Measurements from ENCODE around the gene TRERF1. TPM values are rescaled to one million over a fixed set of nuclear protein-coding genes. Genes with fewer than 3 reads are reported as not detected.

TRERF1 gene
- total RNA-seq, 1 donor = 12.0 TPM

DNA sequence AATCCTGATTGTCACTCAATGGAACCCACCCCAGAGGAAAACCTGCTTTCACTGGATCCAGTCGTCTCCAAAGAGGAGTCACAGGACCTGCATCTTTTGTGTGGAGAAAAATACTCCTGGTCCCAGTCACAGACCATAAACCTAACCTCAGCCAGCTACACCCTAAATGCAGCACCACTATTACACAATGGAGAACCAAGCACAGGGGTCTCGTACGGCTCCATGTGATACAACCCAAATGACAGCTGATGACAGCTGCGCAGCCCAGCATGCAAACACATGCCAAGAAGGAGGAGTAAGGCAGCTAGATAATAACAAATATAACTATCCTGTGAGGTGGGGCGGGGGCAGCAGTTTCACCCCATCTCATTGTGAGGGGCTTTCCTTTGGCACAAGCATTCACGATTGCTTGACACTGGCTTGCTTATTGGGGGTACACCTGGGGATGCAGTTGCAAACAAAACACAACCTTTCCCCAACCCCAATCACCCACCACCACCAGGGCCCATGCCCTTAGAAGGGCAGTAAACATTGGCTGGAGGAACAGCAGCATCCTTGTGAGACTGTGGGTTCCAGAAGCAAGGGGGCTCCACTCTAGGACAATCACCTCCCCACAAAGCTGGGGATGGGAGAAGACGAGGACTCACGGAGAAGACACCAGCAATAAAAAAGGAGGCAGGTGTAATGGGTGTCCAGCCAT lies 51.5 kb downstream of the TRERF1 start:
- DNase-seq (ENCODE audit: low read depth) = no peak
- TF ChIP-seq, protein P1, sequence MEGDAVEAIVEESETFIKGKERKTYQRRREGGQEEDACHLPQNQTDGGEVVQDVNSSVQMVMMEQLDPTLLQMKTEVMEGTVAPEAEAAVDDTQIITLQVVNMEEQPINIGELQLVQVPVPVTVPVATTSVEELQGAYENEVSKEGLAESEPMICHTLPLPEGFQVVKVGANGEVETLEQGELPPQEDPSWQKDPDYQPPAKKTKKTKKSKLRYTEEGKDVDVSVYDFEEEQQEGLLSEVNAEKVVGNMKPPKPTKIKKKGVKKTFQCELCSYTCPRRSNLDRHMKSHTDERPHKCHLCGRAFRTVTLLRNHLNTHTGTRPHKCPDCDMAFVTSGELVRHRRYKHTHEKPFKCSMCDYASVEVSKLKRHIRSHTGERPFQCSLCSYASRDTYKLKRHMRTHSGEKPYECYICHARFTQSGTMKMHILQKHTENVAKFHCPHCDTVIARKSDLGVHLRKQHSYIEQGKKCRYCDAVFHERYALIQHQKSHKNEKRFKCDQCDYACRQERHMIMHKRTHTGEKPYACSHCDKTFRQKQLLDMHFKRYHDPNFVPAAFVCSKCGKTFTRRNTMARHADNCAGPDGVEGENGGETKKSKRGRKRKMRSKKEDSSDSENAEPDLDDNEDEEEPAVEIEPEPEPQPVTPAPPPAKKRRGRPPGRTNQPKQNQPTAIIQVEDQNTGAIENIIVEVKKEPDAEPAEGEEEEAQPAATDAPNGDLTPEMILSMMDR (IDR thresholded peaks at IDR 0.05; ENCODE audit: insufficient read depth, low read length) = no peak
- no peak overlapping the region for H3K4me3 ChIP-seq (ENCODE audit: low read depth, low read length)

DNA sequence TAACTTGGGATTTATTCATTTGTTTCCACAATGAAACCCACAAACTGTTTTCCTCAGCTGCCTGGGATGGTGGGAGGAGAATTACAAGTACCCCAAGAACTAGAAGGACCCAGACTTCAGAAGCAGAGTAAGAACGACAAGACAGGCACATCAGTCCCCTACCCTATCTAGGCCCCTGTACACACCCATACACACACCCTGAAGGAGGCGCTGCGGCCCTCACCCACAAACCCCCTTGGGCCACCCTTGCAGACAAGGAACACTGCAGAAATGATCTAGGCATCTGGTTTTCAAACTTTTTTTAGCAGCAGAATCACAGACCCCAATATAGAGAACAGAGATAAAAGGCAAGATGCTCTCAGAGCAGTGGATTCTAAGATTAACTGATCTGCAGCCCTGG lies 55.0 kb downstream of the TRERF1 start:
- no peak overlapping the region for H3K4me3 ChIP-seq (ENCODE audit: low read depth, low read length)
- DNase-seq (ENCODE audit: low read depth) = no peak
- TF ChIP-seq, protein P1 (IDR thresholded peaks at IDR 0.05; ENCODE audit: insufficient read depth, low read length) = peak; percentile 2

DNA sequence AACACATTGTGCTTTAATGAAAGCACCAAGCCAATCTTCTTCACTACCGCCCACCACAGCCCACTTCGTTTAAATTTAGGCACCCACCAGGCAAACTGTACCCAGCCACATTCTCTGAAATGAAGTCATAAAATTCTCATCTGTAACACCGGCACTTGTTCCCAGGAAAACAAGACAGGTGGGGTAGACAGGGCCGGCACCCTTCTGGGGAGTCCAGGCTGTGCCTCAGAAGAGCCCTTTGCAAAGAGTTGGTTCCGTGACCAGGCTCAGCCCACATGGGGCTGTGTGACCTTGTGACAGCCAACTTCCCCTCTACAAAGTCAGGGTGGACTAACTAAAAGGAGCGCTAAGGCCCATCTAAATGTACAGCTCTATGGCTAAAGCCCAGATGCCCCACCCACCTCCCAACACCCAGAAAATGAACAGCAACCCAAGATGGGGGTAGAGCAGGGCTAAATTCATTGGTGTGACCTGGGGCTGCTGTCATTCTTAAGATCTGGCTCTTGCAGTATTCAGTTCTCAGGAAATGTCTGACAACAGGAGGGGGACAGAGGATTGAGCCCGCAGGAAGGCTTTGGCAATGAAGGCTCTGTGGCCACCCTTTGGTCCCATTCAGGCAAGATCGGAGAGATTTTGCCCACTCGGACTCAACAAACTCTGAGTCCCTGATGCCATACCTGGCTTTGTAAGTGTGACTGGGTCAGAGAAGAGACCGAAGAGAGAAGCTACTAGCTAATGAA lies 56.7 kb downstream of the TRERF1 start:
- DNase-seq (ENCODE audit: low read depth) = no peak
- TF ChIP-seq, protein P1 (IDR thresholded peaks at IDR 0.05; ENCODE audit: insufficient read depth, low read length) = no peak
- no peak overlapping the region for H3K4me3 ChIP-seq (ENCODE audit: low read depth, low read length)

DNA sequence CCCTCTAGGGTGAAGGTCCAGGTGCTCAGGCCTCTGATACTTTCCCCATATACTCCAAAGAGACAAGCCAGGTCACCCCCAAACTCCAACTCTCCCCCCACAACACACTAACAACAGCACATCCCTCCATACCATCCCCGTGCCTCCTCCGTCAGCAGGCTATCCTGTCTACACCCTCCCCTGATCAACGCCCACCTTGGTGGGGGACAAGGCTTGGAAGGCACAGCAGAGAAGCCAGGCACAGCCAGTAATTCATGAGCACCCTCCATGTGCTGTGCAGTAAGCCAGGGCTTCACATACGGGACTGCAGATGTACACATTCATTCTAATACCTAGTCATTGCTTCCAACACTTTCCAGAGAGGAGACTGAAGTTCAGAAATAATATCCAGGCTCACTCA lies 57.6 kb downstream of the TRERF1 start:
- DNase-seq (ENCODE audit: low read depth) = no peak
- TF ChIP-seq, protein P1 (IDR thresholded peaks at IDR 0.05; ENCODE audit: insufficient read depth, low read length) = no peak
- H3K4me3 ChIP-seq (ENCODE audit: low read depth, low read length) = no peak overlapping the region

GRCh38 chr6:42393339-42393738 lies 58.4 kb downstream of the TRERF1 start:
- TF ChIP-seq, protein P1 (IDR thresholded peaks at IDR 0.05; ENCODE audit: insufficient read depth, low read length) = no peak

DNA sequence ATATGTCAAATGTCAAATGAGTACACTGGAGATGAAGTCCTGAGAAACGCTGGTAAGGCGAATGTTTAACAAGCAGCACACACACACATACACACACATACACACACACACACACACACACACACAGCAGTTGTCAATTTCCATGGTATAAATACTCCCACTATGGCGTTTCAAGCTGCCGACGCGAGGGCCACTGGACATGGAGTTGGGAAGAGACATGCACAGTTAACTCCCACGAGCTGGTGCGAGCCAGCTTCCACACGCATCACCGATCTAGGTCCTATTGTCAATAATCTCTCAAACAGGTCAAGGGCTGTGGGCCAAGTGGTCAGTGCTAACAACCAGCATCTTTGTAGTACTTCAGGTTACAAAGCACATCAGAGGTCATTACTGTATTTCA lies 58.9 kb downstream of the TRERF1 start:
- no peak for DNase-seq (ENCODE audit: low read depth)
- no peak overlapping the region for H3K4me3 ChIP-seq (ENCODE audit: low read depth, low read length)
- TF ChIP-seq, protein P1 (IDR thresholded peaks at IDR 0.05; ENCODE audit: insufficient read depth, low read length) = no peak

More at GRCh38 chr6:42393339-42393738, 58.4 kb downstream of the TRERF1 start:
- no peak overlapping the region for H3K4me3 ChIP-seq (ENCODE audit: low read depth, low read length)
- no peak for DNase-seq (ENCODE audit: low read depth)

Data from fibroblast of the aortic adventitia (primary cell).